GM19328 (cell line): ENCODE data around the gene LRRTM4.

Experiments
- ATAC-seq: cut with Tn5 transposase; IDR thresholded peaks from one replicate; pipeline ENCODE4 v1.9.1; 2021; ENCODE audit warnings: mild to moderate bottlenecking, moderate library complexity; ENCODE audit not compliant: unreplicated experiment

LRRTM4 gene

GRCh38 chr2:77325395-77325794, 196.8 kb downstream of the LRRTM4 start:
- no peak for ATAC-seq

- ATAC-seq: no peak
Measured at GRCh38 chr2:77322431-77322830, 199.7 kb downstream of the LRRTM4 start.

GRCh38 chr2:77314721-77315120, 207.5 kb downstream of the LRRTM4 start:
- no peak for ATAC-seq

GRCh38 chr2:77310416-77310815, 211.8 kb downstream of the LRRTM4 start:
- ATAC-seq: no peak

GRCh38 chr2:77309725-77310124, 212.5 kb downstream of the LRRTM4 start:
- ATAC-seq: no peak

GRCh38 chr2:77301441-77301840, 220.7 kb downstream of the LRRTM4 start:
- ATAC-seq: no peak

GRCh38 chr2:77296791-77297190, 225.4 kb downstream of the LRRTM4 start:
- ATAC-seq: no peak

GRCh38 chr2:77294474-77294873, 227.7 kb downstream of the LRRTM4 start:
- ATAC-seq: no peak

GRCh38 chr2:77284353-77284752, 237.8 kb downstream of the LRRTM4 start:
- no peak for ATAC-seq

GRCh38 chr2:77271262-77271661, 250.9 kb downstream of the LRRTM4 start:
- ATAC-seq: no peak

- ATAC-seq: no peak
Measured at GRCh38 chr2:77270433-77270832, 251.7 kb downstream of the LRRTM4 start.

GRCh38 chr2:77268626-77269025, 253.6 kb downstream of the LRRTM4 start:
- no peak for ATAC-seq

GRCh38 chr2:77232909-77233425, 289.2 kb downstream of the LRRTM4 start:
- ATAC-seq: no peak

GRCh38 chr2:77228391-77228790, 293.8 kb downstream of the LRRTM4 start:
- no peak for ATAC-seq

GRCh38 chr2:77210725-77211124, 311.5 kb downstream of the LRRTM4 start:
- no peak for ATAC-seq

- ATAC-seq: no peak
Measured at GRCh38 chr2:77207331-77207730, 314.8 kb downstream of the LRRTM4 start.

GRCh38 chr2:77201755-77202154, 320.4 kb downstream of the LRRTM4 start:
- ATAC-seq: no peak

- ATAC-seq: no peak
Measured at GRCh38 chr2:77199411-77199810, 322.8 kb downstream of the LRRTM4 start.

GRCh38 chr2:77193858-77194448, 328.2 kb downstream of the LRRTM4 start:
- ATAC-seq: no peak

- ATAC-seq: no peak
Measured at GRCh38 chr2:77192811-77193289, 329.3 kb downstream of the LRRTM4 start.

- no peak for ATAC-seq
Measured at GRCh38 chr2:77191665-77192064, 330.5 kb downstream of the LRRTM4 start.

GRCh38 chr2:77190721-77191346, 331.3 kb downstream of the LRRTM4 start:
- ATAC-seq: no peak

GRCh38 chr2:77185052-77185451, 337.1 kb downstream of the LRRTM4 start:
- ATAC-seq: no peak
